NCI-H1048 (cell line): ENCODE results near the gene PSMB11.

Experiments
- DNase-seq: peaks from one replicate; lab custom pipeline; 2025; lab: John Stamatoyannopoulos, UW

The PSMB11 gene

GRCh38 chr14:23043754-23044153 is 1.7 kb downstream of the PSMB11 start:
- no peak for DNase-seq

- no peak for DNase-seq
These were observed 2.8 kb downstream of the PSMB11 start for GRCh38 chr14:23044840-23045239.

GRCh38 chr14:23045419-23046357 is 3.7 kb downstream of the PSMB11 start:
- DNase-seq = no peak

GRCh38 chr14:23047034-23047634 is 5.1 kb downstream of the PSMB11 start:
- no peak for DNase-seq

- no peak for DNase-seq
These were observed 6.0 kb downstream of the PSMB11 start for GRCh38 chr14:23047751-23048693.

GRCh38 chr14:23049011-23049410 is 7.0 kb downstream of the PSMB11 start:
- DNase-seq = no peak

DNA sequence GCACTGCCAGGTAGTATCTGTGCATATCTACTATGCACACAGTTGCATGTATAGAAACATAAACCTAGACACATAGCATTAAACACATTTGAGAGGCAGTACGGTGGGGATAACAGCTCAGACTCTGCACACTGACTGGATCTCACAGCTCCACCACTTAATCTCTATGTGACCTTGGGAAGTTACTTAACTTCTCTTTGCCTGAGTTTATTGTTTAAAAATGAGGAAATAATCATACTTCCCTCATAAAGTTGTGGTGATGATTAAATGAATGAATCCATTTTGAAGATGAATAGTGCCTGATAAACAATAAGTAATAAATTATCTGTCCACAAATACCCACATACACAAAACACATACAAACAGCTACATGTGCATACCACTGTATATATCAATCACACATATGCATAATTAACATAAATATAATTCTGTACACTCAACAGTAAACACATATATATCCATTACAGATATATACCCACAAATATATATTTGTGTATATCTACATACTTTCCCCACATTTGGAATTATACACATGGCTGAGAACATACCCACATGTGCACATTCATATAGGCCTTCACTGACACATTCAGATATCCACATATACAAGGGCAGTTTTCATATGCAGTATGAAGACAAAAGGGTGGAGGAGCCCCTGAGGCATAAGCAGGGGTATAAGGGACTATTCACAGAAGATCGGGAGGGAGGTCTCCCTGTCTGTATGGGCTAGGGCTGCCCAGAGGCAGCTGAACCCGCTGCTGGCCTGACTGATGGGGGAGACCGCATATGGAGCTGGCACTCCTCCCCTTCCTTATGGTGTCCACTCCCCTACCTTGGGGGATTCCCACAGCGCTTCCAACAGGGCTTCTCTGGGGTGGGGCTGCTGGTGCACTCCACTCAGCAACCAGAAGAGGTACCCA is 9.4 kb downstream of the PSMB11 start:
- DNase-seq = no peak

- no peak for DNase-seq
These were observed 10.2 kb downstream of the PSMB11 start for GRCh38 chr14:23052182-23052623.

DNA sequence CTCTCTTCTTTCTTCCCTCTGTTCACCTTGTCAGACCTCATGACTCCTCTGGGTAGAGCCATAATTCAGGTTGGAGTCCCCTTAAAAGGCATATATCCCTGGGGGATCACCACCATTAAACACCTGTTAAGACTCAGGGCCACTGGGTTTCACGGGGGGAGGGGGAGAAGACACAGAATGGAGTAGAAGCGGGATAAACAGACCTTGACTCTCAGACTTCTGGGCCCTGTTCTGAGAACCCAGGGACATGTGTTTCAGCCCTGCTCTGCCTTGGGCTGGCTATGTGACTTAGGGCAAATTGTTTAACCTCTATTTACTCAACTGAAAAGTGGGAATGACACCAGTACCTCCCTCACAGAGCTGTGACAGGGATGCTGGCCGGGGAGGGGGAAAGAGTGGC is 10.7 kb downstream of the PSMB11 start:
- no peak for DNase-seq

- DNase-seq = no peak
These were observed 11.4 kb downstream of the PSMB11 start for GRCh38 chr14:23053426-23053825.

GRCh38 chr14:23054000-23054811 is 12.2 kb downstream of the PSMB11 start:
- no peak for DNase-seq

- DNase-seq = no peak
These were observed 13.1 kb downstream of the PSMB11 start for GRCh38 chr14:23055147-23055550.

GRCh38 chr14:23055621-23056144 is 13.7 kb downstream of the PSMB11 start:
- no peak for DNase-seq

GRCh38 chr14:23056145-23056955 is 14.3 kb downstream of the PSMB11 start:
- DNase-seq = no peak

GRCh38 chr14:23056956-23057756 is 15.1 kb downstream of the PSMB11 start, which contains the start of gene CDH24:
TSS of gene CDH24 (minus strand) at chr14:23057520. CDS start at chr14:23055733, 1,787 bp downstream.
- no peak for DNase-seq

DNA sequence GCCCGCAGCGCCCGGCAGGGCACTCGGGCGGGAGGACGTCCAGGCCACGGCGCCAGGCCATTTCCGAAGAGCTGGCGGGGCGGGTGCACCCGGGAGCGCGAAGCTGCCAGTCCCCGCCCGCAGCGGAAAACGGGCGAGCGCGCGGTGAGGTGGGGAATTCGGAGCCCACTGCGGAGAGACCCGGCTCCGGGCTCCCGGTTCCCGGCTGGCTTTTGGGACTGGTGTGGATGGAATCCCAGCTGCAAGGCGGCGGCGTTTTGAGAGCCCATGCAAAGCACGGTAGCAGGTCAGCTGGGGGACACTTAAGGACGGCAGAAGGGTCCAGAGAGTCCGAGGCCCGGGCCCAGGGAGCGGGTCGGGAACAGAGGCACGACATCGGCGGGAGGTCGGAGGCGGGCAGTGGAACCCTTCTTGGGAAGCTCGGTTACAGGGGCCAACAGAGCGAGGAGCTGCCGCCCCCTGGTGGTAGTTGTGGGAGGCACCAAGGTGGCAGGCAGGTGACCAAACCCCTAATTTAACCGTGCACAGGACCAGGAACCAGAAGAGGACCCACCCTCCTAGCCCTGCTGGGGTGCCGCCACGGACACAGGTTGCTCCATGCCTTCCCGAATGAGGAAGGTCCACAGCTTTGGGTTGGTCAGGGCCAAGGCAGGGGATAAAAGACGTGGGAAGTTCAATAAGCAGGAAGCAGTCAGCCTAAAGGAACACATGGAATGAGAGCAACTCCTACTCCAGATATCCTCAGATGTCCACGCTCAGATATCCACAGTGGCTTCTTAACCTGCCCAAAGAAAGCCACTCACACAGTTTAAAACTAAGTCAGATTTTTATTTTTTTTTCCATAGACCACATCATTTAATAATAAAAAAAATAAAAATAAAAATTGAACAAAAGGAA is 16.0 kb downstream of the PSMB11 start:
- DNase-seq = no peak
